Measurements from ENCODE around the gene ZC3H13. TPM values are rescaled to one million over a fixed set of nuclear protein-coding genes. Genes with fewer than 3 reads are reported as not detected.

ZC3H13 gene
- total and polyA plus RNA-seq, 9 donors = 15.1 to 64.1 (median 41.9) TPM

DNA sequence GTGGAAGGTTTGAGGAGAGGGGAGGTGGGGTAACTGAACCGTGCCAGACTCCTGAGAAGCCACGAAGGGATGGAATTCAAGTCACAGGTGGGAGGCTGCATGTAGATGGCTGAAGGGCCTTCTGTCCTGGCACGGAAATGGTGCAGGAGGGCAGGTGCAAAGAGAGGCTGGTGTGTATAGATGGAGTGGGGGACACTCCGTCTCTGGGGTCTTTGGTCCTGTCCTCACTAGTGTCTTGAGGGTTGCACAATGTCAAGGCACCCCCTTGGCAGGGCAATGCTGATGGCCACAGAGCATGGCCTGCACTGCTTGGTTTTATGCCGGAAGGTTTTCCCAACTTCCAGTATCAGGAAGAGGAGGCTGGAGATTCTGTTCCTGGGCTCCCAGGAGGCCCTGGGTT is 118.3 kb downstream of the ZC3H13 start:
- 73 to 79% (median 77%) methylated on average over 5 of the region's 5 CpGs for whole genome bisulfite sequencing, 3 donors
- no peak for DNase-seq
- no peaks in the 10 kb centered on the region for H3K4me1 ChIP-seq (ENCODE audit: insufficient read depth)
- H3K4me3 ChIP-seq = no peak overlapping the region
- no peak overlapping the region for H3K27ac ChIP-seq
- H3K27me3 ChIP-seq = no peaks in the 10 kb centered on the region
- intact Hi-C loops (cut with DNase I) = no loop called here
- H3K9me3 ChIP-seq = no peaks in the 10 kb centered on the region
- no peaks in the 10 kb centered on the region for H3K36me3 ChIP-seq
- TF ChIP-seq POLR2A (IDR thresholded peaks at IDR 0.05) (no peak), EP300 (IDR thresholded peaks at IDR 0.05) (no peak)
- TF ChIP-seq, protein P1, sequence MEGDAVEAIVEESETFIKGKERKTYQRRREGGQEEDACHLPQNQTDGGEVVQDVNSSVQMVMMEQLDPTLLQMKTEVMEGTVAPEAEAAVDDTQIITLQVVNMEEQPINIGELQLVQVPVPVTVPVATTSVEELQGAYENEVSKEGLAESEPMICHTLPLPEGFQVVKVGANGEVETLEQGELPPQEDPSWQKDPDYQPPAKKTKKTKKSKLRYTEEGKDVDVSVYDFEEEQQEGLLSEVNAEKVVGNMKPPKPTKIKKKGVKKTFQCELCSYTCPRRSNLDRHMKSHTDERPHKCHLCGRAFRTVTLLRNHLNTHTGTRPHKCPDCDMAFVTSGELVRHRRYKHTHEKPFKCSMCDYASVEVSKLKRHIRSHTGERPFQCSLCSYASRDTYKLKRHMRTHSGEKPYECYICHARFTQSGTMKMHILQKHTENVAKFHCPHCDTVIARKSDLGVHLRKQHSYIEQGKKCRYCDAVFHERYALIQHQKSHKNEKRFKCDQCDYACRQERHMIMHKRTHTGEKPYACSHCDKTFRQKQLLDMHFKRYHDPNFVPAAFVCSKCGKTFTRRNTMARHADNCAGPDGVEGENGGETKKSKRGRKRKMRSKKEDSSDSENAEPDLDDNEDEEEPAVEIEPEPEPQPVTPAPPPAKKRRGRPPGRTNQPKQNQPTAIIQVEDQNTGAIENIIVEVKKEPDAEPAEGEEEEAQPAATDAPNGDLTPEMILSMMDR (IDR thresholded peaks at IDR 0.05) = no peak

DNA sequence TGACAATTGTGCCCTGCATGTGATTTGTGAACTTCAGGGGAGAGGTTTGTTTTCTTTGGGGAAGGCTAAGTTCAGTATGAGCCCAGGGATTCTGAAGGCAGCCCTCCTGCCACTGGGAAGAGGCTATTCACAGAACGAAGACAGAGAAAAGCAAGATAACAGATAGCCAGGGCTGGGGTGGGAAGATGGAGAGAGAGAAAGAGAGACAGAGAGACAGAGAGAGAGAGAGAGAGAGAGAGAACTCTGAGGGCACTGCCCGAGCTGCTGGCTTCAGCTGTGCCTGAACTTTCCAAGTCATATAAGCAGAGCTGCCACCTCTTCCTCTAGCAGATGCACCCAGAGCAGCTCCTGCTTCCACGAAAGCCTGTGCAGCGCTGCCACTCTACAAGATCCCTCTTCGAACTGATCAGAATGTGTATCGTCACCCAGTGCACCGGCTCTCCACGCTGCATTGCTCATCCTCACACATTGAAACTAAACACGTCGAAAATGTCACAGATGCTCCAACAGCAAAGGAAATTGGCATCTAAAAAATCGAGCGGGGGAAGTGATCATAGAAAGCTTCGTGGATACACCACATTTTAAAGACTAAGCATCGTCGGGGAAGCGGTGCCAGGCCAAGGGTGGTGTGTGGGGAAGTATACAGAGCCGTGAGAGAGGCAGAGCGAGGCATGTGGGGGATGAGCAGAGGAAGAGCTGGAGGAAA is 119.2 kb downstream of the ZC3H13 start:
- Histone ChIP-seq H3K9me3 (no peaks in the 10 kb centered on the region), H3K4me3 (no peak overlapping the region), H3K4me1 (ENCODE audit: insufficient read depth) (no peaks in the 10 kb centered on the region), H3K27ac (no peak overlapping the region), H3K36me3 (no peaks in the 10 kb centered on the region), H3K27me3 (no peaks in the 10 kb centered on the region)
- 64 to 72% (median 71%) methylated on average over 18 of the region's 18 CpGs for WGBS, 3 donors
- intact Hi-C loops (cut with DNase I) = no loop called here
- DNase-seq = no peak
- TF ChIP-seq, protein P1 (IDR thresholded peaks at IDR 0.05) = no peak
- TF ChIP-seq EP300 (IDR thresholded peaks at IDR 0.05) (no peak), POLR2A (IDR thresholded peaks at IDR 0.05) (no peak)

DNA sequence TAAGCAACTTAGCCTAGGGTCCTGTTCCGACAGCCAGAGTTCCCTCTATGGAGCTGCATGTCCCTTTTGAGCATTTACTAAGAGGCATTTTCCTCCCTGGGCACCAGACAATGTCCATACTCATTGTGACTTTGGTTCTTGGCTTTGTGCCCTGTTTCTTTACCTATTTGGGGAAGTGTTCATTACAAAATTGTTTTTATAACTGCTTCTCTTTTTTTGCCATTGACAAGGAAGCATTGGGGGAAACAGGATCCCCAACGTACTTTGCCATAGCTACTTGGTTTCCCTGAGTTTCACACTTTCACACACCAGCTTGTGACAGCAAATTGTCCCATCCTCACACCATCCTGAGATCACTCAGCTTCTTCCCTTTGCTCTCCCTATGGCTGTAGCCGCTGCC is 119.9 kb downstream of the ZC3H13 start:
- Histone ChIP-seq H3K27ac (no peak overlapping the region), H3K27me3 (no peaks in the 10 kb centered on the region), H3K4me1 (ENCODE audit: insufficient read depth) (no peaks in the 10 kb centered on the region), H3K4me3 (no peak overlapping the region), H3K36me3 (no peaks in the 10 kb centered on the region), H3K9me3 (no peaks in the 10 kb centered on the region)
- DNase-seq = no peak
- TF ChIP-seq POLR2A (IDR thresholded peaks at IDR 0.05) = no peak
- no peak for TF ChIP-seq EP300 (IDR thresholded peaks at IDR 0.05)
- TF ChIP-seq, protein P1 (IDR thresholded peaks at IDR 0.05) = no peak
- WGBS, 3 donors = 79 to 82% (median 80%) methylated on average over 3 of the region's 3 CpGs
- intact Hi-C loops (cut with DNase I) = no loop called here

DNA sequence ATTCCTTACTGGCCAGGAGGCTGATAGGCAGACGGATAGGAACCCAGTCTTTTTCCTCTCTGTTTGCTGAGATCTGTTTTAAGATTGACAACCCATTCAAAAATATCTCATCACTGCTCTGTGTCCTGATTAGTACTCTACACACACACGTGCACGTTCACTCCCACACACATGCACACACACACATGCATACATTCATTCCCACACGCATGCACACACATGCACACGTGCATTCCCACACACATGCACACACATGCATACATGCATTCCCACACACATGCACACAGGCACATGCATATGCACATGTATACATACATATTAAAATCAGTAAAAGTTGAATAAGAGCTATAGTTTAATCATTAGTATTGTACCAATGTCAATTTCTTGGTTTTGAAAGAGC is 120.4 kb downstream of the ZC3H13 start:
- DNase-seq = no peak
- H3K9me3 ChIP-seq = no peaks in the 10 kb centered on the region
- no peaks in the 10 kb centered on the region for H3K4me1 ChIP-seq (ENCODE audit: insufficient read depth)
- no peak overlapping the region for H3K27ac ChIP-seq
- WGBS, 3 donors = 65 to 85% (median 84%) methylated on average over 5 of the region's 5 CpGs
- intact Hi-C loops (cut with DNase I) = no loop called here
- H3K27me3 ChIP-seq = no peaks in the 10 kb centered on the region
- no peak overlapping the region for H3K4me3 ChIP-seq
- TF ChIP-seq, protein P1 (IDR thresholded peaks at IDR 0.05) = no peak
- TF ChIP-seq POLR2A (IDR thresholded peaks at IDR 0.05) (no peak), EP300 (IDR thresholded peaks at IDR 0.05) (no peak)
- no peaks in the 10 kb centered on the region for H3K36me3 ChIP-seq
